Activated T-helper 9 cell treated with anti-CD3 and anti-CD28 coated beads, Interleukin-2, amount 50 U/mL, for 16 hours (primary cell): ENCODE data around the gene AMZ2.
"Not testable (repeated sequence)": the region's sequence is repeated elsewhere in the genome, so short reads cannot be mapped to it uniquely, and the experiment has no call there.

ENCODE experiments used
- DNase-seq: peaks from one replicate; pipeline ENCODE4 v3.0.0-alpha.2; 2020; ENCODE audit warnings: low read depth

AMZ2 gene

GRCh38 chr17:68220186-68220585 lies 27.7 kb upstream of the AMZ2 start:
- DNase-seq: not testable (repeated sequence)

- DNase-seq: not testable (repeated sequence)
These were observed 27.1 kb upstream of the AMZ2 start for GRCh38 chr17:68220786-68221185.

- DNase-seq: no peak
These were observed 26.1 kb upstream of the AMZ2 start for GRCh38 chr17:68221786-68222185.

- DNase-seq: no peak
These were observed 25.2 kb upstream of the AMZ2 start for GRCh38 chr17:68222606-68223005.

- not testable (repeated sequence) for DNase-seq
These were observed 22.8 kb upstream of the AMZ2 start for GRCh38 chr17:68225055-68225454.

- not testable (repeated sequence) for DNase-seq
These were observed 19.7 kb upstream of the AMZ2 start for GRCh38 chr17:68228039-68228680.

- DNase-seq: no peak
These were observed 18.8 kb upstream of the AMZ2 start for GRCh38 chr17:68228817-68229570.

GRCh38 chr17:68229619-68230018 lies 18.2 kb upstream of the AMZ2 start:
- DNase-seq: no peak

- not testable (repeated sequence) for DNase-seq
These were observed 16.7 kb upstream of the AMZ2 start for GRCh38 chr17:68231131-68231530.

- DNase-seq: no peak
These were observed 16.3 kb upstream of the AMZ2 start for GRCh38 chr17:68231541-68231940.

GRCh38 chr17:68232741-68233140 lies 15.1 kb upstream of the AMZ2 start:
- DNase-seq: not testable (repeated sequence)

GRCh38 chr17:68234726-68235335 lies 13.0 kb upstream of the AMZ2 start:
- not testable (repeated sequence) for DNase-seq

- not testable (repeated sequence) for DNase-seq
These were observed 12.5 kb upstream of the AMZ2 start for GRCh38 chr17:68235336-68235791.

GRCh38 chr17:68237369-68238163 lies 10.3 kb upstream of the AMZ2 start:
- DNase-seq: not testable (repeated sequence)

GRCh38 chr17:68238164-68238870 lies 9.5 kb upstream of the AMZ2 start:
- DNase-seq: no peak

GRCh38 chr17:68238871-68239253 lies 9.0 kb upstream of the AMZ2 start:
- no peak for DNase-seq

- no peak for DNase-seq
These were observed 8.0 kb upstream of the AMZ2 start for GRCh38 chr17:68239632-68240366.

GRCh38 chr17:68246271-68247028 lies 1.4 kb upstream of the AMZ2 start:
- no peak for DNase-seq

GRCh38 chr17:68248199-68248825 lies 469 bp downstream of the AMZ2 start:
- no peak for DNase-seq

GRCh38 chr17:68248891-68249290 lies 1.0 kb downstream of the AMZ2 start:
- no peak for DNase-seq
